HG02571 (cell line): ENCODE results near the gene RRP8.

Experiments
- ATAC-seq: cut with Tn5 transposase; IDR thresholded peaks from one replicate; pipeline ENCODE4 v1.9.1; 2021; ENCODE audit warnings: mild to moderate bottlenecking, moderate library complexity; ENCODE audit not compliant: unreplicated experiment

The RRP8 gene

DNA sequence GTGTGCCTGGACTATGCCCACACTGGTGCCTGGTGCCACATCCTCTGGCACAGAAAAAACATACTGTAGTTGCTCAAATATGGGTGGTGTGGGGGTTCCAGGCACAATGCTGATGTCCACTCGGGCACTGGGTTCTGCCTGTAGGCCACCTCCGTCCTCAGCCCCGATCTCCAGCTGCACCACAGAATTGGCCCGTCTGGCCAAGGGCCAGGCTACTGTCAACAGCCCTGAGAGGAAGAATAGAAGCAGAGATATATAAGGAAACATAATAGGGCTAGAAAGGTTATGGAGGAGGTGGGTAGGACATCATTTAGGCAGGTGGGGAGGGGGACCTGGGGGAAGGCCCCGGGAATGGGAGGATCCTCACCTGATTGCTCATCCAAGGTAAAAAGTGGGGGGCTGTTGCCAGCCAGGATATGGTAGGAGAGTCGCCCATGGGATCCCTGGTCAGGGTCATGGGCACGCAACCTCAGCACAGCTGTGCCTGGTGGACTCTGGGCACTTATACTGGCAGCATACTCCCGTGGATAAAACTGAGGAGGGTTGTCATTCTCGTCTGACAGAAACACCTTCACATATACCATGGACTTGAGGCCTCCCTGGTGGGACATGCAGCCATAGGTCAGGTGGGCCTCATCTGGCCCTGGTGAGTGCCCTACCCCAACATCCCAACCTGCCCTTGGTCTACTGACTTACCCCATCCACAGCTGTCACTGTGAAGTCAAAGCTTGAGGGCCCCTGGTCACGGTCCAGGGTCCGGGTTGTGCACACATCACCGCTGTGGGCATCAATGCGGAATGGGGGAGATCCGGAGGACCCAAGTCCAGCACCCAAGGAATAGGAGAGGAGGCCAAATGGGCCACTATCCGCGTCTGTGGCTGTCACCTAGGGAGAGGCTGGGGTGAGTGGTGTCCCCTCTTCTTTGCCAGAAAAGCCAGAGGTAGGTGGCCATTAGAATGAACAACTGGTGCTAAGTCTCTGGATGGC is 30.3 kb upstream of the RRP8 start:
- no peak for ATAC-seq

DNA sequence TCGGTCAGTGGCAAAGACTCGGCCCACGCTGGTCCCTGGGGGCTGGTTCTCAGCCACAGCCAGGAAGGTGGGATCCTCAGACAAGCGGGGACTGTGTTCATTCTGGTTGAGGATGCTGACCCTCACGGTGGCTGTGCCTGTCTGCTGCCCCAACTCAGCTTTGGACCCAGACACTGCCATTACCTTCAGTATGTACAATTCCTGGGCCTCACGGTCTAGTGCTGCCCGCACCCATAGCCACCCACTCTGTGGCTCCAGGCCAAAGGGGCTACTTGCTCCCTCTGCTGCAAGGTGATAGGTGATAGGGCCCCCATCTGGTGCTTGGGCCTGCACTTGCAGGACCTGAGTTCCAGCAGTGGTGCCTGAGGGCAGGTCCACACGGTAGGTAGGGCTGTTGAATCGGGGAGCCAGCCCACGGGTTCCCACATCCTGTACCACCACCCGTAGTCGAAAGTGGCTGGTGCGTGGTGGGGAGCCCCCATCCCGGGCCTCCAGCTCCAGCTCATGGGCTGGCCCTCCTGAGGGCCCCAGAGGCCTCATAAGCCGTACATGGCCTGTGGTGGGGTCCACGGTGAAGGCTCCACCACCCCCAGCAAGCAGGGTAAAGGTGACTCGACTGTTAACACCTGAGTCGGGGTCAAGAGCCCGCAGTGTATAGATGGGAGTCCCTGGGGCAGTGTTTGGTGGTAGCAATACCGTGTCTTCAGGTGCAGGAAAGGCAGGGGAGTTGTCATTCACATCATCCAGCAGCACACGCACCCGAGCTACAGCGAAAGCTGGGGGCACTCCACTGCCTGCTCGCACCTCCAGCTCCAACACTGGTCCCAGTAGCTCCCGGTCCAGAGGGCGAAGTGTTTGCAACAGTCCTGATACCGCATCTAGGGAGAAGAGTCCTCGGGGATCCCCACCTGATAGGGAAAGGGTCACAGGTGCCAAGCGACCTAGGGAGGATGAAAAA is 29.0 kb upstream of the RRP8 start:
- ATAC-seq, result no peak

- no peak for ATAC-seq
Observed at GRCh38 chr11:6631361-6631890, 28.0 kb upstream of the RRP8 start.

- no peak for ATAC-seq
Observed at GRCh38 chr11:6630632-6631291, 27.3 kb upstream of the RRP8 start.

- no peak for ATAC-seq
Observed at GRCh38 chr11:6629892-6630631, 26.6 kb upstream of the RRP8 start.

DNA sequence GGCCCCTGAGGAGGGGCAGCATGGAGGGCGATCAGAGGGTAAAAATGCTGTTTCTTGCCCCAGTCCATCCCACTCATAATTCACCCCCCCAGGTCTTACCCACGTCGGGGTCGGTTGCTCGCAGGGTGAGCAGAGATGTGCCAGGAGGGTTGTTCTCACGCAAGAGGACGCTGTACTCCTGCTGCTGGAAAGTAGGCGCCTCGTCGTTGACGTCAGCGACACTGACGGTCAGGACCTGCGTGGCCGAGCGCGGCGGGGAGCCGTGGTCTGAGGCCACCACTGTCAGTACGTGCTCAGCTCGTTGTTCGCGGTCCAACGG is 26.1 kb upstream of the RRP8 start:
- no peak for ATAC-seq

DNA sequence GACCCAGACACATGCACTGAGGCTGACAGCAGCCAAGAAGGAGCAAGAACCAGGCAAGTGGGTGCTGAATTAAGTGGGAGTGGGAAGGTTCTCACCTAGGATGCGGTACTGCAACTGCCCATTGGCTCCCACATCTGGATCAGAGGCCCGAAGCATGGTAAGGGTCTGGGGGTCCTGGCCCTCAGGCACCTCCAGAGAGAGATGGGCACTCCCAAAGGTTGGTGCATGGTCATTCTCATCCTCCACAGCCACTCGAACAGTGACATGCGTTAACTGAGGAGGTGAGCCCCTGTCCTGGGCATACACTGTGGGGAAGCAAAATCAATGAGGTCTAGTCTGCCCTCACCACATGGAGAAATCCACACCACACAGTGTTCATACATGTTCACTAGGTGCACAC is 25.1 kb upstream of the RRP8 start:
- ATAC-seq, result no peak

DNA sequence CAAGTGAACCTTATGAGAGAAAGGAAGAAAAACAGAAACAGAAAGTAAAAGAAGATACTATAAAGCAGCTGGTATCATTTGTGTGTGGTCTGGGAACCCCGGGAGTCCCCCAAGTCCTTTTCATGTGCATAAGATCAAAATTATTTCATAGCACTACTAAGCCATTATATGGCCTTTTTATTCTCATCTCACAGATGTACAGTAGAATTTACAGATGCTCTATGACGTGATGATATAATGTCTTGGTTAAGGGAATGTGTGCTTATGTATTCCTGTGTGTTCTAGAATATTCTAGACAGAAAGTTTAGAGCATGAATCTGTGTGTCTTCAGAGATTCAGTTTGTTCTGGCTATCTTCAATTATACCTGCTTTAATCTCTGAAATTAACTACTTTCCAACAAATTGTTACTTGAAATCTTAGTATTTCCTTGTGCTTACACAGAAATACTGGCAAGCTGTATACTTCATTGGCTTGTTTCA is 24.4 kb upstream of the RRP8 start:
- ATAC-seq, result peak; percentile 64

GRCh38 chr11:6626971-6627761 is 23.8 kb upstream of the RRP8 start:
- no peak for ATAC-seq

- ATAC-seq, result no peak
Observed at GRCh38 chr11:6625832-6626420, 22.5 kb upstream of the RRP8 start.

DNA sequence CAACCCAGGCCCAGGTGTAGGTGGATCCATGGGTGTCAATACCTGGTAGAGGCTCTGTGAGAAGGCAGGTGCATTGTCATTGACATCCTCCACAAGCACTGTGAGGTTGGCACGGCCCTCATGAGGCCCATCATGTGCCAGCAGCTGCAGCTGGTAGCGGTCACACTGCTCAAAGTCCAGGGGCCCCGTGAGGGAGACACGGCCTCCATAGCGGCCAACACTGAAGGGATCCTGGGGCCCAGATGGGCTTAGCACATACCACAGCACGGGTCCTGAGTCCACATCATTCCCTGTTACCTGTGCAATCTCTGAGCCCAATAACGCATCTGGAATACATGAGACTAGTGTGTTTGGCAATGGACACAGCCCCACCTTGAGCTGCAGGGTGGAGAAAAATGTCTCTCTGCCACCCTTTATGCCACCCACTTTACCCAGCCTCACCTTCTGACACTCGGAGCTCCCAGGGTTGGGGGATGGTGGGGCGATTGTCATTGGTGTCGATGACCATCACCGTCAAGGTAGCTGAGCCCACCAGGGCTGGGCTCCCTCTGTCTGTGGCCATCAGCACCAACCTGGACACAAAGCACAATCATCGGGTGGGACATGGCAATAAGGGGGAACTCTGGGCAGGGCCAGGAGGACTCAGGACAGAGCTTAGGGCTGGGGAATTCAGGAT is 21.9 kb upstream of the RRP8 start:
- no peak for ATAC-seq

GRCh38 chr11:6623391-6624363 is 20.3 kb upstream of the RRP8 start:
- ATAC-seq, result no peak

GRCh38 chr11:6622261-6623171 is 19.1 kb upstream of the RRP8 start:
- ATAC-seq, result no peak

- ATAC-seq, result no peak
Observed at GRCh38 chr11:6621711-6622211, 18.3 kb upstream of the RRP8 start.

GRCh38 chr11:6620636-6621035 is 17.2 kb upstream of the RRP8 start:
- no peak for ATAC-seq
